GM10847 (cell line): ENCODE results near the gene TRAF3IP1.

Source experiments
- POLR2A ChIP-seq: IDR thresholded peaks from 2 replicates; pipeline ENCODE4 v1.6.1; 2011; ENCODE audit not compliant: insufficient read length; ENCODE audit errors: extremely low read depth

The TRAF3IP1 gene

DNA sequence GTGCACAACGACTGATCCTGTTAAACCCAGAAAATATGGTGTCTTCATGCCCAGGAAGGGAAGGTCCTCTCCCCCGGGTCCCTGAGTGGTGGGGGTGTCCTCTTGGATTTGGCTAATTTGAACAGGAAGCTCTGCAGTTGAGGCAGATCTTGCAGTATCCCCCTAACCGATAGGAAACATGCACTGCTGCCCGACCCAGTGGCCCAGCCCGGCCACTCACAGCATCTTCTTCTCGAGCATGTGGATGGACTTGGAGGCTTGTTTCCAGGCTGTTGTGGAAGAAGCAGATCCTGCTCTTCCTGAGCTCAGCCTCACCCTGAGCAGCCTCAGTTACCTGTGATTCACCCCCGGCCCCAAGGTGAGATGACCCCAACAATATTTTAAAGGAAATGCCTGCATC is 60.0 kb downstream of the TRAF3IP1 start:
- no peak for TF ChIP-seq POLR2A

DNA sequence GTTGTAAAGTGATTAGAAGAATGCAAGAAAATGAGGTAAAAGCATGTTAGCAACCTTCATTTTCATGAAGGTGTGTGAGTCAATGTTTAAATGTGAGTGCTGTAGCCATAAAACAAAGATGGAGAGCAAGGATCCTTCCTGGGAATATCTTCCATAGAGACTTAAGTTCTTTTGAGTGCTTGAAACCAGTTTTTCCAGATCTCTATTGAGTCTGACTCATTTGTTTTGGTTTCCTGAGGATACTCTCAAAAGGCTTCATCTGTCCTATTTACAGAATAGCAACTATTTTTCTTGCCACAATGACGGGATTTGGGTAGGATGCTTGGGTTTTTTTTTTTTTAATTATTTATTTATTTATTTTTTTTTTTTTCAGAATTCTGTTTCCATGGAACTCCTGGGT is 60.5 kb downstream of the TRAF3IP1 start:
- TF ChIP-seq POLR2A = no peak

DNA sequence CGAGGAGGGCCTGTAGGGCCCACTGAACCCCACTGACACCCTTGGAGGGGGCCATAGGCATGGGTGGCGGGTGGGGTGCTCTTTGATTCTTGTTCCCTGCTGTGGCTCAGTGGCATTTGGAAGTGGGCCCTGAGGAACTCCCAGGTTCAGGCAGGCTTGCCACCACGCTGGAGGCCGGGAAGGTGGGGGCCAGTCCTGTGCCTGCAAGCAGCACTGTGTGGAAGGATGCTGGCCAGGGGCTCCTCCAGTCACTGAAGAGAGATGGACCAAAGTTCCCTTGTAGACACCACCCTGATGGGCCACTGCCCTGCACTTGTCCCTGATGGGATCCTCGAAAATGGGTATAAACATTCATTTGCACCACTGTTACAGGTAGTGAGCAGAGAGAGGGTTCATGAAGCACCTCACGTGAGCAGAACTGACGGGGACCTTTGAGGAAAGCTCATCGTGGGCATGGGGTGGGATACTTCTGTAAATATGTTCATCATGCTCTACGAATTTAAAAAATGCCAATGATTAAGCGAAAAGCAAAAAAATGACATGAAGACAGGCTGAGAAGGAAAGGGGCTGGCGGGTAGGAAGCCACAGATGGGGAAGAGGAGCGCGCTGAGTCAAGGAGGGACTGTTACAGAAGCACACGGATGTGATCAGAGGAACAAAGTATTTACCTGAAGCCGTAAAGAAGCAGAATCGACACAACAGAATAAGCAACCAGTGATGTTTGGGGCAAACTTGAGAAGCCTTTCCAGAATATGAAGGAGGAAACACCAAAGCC is 61.2 kb downstream of the TRAF3IP1 start:
- no peak for TF ChIP-seq POLR2A

DNA sequence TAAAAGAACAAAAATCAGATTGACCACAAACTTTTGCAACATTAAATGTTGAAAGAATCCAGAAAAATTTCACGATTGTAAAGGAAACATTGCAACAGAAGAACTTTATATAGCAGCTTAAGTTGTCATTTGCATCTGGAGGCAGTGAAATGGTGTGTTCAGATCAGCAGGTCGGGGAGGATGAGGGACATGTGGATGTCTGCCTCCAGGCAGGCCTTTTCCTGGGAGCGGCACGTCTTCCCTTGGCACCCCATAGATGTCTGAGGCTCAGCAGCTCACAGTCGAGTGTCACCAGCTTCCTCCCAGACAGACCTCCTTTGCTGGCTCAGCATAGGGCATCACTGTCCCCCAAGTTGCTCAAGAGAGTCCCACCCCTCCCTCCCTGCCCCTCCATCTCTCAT is 62.1 kb downstream of the TRAF3IP1 start:
- TF ChIP-seq POLR2A = no peak

DNA sequence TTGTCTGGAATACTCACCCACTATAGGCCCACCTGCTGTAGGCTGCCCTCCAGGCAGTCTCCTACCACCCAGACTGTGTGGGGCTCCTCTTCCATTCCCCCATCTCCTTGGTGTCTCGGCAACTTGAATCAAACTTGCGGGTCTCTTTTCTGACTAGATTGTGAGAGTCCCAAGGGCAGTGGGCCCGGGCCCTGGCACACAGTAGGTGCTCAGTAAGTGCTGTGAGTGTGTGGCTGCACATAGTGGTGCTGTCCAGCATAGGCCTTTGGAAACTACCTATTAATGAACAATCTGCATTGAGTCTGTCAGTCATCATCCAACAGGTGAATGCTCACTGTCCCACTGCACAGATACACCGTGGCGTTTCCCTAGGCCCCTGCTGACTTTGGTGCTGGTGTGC is 62.8 kb downstream of the TRAF3IP1 start:
- TF ChIP-seq POLR2A = no peak

DNA sequence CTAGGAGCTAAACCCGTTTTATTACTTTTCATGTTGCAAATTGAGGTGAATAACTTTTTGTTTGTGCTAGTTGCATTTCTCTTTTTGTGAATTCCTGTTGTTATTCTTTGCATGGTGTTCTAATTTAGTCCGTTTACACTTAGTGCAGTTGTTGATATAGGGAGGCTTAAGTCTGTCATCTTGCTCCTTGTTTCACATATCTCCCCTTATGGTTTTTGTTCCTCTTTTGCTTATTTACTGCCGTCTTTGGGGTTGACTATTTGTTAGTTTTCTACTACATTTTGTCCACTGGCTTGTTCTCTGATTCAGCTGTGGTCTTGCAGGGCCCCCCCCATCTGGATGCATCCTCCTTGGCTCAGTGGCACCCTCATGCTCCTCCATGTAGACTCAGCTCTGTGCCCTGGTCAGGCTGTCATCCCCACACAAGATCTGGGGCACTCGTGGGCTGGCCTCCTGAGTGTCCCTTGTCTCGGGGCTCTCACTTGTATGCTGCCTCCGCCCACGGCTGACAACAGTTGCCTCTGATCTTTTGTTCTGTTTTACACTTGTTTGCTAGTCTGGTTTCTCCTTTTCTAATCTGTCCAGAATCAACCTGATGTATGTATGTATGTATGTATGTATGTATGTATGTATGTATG is 63.5 kb downstream of the TRAF3IP1 start:
- no peak for TF ChIP-seq POLR2A

DNA sequence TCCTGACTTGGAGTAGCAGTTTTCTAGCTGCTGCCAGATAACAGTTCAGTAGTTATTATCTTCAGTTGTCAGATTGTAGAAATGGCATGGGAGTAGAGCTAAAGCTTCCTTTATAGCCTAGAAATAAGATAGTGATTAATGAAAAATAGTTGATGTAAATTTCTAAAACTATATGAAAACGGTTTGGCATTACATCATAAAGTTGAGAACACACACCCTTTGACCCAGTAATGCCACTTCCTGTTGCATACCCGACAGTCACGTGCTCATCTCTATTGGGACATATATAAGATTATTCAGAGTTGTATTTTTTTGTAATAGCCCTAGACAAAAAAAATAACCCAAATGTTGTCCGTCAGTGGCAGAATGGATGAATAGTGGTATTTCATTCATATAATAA is 67.0 kb downstream of the TRAF3IP1 start:
- no peak for TF ChIP-seq POLR2A

DNA sequence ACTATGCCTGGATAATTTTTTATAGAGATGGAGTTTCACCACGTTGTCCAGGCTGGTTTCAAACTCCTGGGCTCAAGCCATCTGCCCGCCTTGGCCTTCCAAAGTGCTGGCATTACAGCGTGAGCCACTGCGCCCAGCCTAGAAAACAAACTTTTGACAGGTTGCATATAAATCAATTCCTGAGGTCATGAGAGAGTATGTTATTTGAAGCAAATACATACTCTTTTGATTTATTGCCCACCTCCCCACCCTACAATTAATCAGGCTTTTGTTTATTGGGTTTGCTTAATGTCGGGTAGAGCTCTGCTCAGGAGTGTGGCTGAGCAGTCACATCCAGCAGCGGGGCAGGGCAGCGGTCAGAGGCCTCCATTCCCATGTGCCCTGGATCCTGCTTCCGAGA is 68.5 kb downstream of the TRAF3IP1 start:
- no peak for TF ChIP-seq POLR2A

DNA sequence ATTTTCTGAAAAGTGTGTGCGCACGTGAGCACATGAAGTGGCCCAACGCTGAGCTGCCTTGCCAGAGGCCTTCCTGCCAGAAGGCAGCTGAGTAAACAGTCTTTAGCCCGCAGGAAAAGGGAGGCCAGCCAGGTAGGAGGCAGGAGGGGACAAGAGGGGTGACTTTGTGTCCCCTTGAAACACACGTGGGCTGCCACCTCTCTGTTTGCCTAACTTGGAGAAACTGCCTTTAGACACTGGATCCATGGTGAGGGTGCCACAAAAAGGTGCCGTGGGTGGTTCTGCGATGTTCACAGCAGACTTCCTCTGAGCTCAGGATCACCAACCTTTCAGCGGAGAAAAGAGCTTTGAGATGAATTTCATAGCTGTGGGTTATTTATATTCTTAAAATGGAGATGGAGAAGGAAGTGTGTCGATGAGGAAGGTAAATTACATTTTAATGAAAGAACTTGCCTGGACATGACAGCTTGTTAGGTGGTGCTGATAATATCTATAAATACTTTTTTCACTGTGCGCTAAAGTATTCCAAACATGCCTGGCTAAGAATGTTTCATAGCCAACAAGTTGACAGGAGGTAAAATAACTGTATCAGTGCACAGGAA is 69.8 kb downstream of the TRAF3IP1 start:
- no peak for TF ChIP-seq POLR2A

DNA sequence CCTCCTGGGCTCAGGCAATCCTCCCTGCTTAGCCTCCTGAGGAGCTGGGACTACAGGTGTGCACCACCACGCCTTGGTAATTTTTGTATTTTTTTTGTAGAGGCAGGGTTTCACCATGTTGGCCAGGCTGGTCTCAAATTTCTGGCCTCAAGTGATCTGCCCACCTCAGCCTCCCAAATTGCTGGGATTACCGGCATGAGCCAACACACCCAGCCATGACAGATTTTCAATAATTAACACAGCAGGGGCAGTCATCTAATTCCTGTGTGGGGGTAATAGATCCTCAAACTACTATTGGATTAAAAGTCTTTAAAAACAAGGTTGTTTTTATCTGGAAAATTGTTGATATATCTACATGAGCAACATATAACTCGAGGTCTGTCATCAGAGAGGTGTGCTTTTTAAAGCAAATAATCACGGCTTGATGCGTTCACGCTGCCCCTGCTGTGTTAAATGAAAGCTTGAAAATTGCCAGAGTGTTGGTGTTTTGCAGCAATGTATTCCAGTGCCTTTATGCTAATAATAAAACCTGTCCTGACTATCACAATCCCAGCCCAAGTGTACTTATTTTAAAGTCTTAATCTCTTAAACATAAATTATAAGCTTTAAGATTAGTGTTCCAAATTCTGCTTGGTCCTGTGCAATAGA is 70.8 kb downstream of the TRAF3IP1 start:
- no peak for TF ChIP-seq POLR2A

DNA sequence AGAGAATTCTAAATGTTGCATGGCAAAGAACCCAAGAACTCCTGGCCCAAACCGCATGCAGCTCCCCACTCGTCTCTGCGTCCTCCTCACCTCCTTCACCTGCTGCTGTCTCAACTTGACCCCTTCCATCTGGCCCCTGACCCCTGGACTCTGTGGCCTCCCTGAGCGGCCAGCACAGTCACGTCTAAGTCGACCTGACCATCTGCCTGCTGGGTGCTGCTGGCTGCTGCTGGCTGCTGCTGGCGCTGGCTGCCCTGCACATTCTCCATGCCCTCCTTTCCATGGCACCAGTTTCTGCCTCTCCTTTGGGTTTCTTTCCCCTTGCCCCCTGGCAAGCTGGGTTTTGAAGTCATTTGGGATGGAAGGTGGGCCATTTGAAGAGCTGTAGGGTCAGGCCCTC is 76.3 kb downstream of the TRAF3IP1 start:
- no peak for TF ChIP-seq POLR2A

DNA sequence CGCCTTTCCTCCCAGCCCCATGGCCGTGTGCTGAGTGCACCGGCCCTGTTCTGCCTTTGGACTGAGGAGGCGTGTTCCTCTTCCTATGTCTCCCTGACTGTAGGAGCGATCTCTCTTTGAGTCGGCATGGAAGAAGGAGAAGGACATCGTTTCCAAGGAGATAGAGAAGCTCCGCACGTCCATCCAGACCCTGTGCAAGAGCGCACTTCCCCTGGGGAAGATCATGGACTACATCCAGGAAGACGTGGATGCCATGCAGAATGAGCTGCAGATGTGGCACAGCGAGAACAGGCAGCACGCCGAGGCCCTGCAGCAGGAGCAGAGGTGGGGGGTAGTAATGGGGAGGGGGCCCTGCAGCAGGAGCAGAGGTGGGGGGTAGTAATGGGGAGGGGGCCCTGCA is 77.0 kb downstream of the TRAF3IP1 start:
- no peak for TF ChIP-seq POLR2A

DNA sequence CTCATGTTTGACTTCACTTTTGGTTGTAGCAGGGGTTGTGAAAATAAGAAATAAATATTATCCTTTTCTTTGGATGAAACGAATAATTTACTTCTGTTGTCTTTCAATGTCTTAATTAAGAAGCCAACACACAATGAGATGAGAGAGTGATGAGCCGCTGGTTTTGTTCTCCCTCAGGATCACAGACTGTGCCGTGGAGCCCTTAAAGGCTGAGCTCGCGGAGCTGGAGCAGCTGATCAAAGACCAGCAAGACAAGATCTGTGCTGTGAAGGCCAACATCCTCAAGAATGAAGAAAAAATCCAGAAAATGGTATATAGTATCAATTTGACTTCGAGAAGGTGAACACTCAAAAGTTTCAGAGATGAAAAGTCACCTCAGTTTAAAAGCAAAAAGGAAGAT is 78.3 kb downstream of the TRAF3IP1 start:
- TF ChIP-seq POLR2A = no peak

DNA sequence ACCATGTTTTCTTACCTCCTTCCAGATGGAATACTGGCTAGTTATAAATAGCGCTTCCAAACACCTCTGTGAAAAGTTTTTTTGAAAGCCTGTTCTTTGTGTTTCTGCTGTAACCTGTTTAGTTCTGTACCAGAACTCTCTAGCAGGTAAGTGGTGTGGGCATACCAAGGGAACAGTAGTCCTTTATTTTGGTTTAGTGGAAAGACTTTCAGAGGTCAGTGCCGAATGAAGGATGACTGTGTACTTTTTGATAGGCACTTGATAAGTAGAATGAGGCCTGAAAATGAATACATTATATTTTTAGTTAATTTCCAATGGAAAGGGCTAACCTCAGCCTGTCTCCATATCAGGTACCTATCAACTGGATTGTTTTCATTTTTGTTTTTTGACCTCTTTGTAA is 78.8 kb downstream of the TRAF3IP1 start:
- TF ChIP-seq POLR2A = no peak

DNA sequence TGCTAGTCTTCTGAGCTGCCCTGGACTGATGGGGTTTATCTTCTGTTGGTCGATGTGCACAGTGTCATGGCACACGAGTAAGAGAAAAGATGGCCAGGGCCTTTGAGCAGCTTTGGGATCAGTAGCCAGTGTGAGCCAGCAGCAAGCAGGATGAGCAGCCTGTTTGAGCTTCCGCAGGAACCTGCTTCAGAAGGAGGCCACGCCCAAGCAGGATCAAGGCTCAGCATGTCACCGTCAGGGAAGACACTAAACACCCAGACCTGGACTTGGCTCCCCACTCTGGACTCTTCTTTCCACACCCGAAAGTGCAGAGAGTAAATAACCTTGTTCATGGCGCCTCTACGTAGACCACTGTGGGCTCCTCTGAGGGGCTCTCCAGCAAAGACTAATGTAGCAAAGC is 81.2 kb downstream of the TRAF3IP1 start:
- TF ChIP-seq POLR2A = no peak

DNA sequence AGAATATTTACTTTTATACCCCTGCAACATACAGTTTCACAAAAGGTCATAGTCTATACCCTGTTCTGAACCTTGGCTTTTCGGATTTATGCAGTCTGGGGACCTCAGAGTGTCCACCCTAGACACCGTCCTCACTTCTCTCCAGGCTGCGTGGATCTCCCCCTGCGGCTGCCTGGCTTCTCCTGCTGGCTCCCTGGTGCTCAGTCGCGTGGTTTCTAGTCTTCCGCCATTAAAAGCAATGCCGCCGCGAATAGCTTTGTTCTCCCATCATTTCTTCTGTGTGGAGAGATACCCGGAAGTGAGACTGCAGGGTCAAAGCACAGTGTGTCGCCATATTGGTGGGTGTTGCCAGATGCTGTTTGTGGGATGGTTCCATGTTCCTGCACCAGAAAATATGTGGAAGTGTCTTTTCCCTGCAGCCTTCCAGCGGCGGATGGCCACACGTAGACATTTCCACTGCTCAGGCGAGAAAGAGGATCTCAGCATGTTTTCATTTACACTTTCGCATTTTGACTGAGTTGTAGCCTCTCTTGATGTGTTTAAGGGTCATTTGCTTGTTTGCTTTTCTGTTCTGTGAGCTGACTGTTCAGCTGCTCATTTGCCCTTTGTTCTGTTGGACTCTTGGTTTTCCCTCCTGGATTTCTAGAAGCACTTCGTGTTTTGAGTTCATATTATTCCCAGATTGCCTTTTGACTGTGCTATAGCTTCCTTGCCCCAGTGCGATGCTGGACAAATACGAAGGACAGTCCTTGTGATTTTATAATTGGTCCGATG is 83.5 kb downstream of the TRAF3IP1 start:
- TF ChIP-seq POLR2A = no peak
